Fibroblast of villous mesenchyme (primary cell): ENCODE measurements around the gene HNRNPLL. TPM values are rescaled to one million over a fixed set of nuclear protein-coding genes. Genes with fewer than 3 reads are reported as not detected.
"Not testable (repeated sequence)": the region's sequence is repeated elsewhere in the genome, so short reads cannot be mapped to it uniquely, and the experiment has no call there.

Experiments used
- DNase-seq: peaks from one replicate; pipeline ENCODE4 v3.0.0-alpha.2; 2010; ENCODE audit warnings: low read depth
- H3K4me3 ChIP-seq: 2 replicates; pipeline ENCODE4 v1.5.1; 2011; ENCODE audit warnings: low read depth, mild to moderate bottlenecking, low read length
- total RNA-seq: library from RNA; depleted of rRNA; stranded (reverse); fragments of >200 nt; gene quantifications from 2 replicates; pipeline ENCODE4 v1.2.3, GENCODE V29; 2012
- TF ChIP-seq, protein P1 (sequence below): IDR thresholded peaks from 2 replicates; pipeline ENCODE4 v1.5.1; 2012; ENCODE audit warnings: low read depth, mild to moderate bottlenecking, low read length; ENCODE audit not compliant: insufficient read depth

Gene HNRNPLL
- 40.6 and 57.0 TPM in 2 replicates for total RNA-seq

DNA sequence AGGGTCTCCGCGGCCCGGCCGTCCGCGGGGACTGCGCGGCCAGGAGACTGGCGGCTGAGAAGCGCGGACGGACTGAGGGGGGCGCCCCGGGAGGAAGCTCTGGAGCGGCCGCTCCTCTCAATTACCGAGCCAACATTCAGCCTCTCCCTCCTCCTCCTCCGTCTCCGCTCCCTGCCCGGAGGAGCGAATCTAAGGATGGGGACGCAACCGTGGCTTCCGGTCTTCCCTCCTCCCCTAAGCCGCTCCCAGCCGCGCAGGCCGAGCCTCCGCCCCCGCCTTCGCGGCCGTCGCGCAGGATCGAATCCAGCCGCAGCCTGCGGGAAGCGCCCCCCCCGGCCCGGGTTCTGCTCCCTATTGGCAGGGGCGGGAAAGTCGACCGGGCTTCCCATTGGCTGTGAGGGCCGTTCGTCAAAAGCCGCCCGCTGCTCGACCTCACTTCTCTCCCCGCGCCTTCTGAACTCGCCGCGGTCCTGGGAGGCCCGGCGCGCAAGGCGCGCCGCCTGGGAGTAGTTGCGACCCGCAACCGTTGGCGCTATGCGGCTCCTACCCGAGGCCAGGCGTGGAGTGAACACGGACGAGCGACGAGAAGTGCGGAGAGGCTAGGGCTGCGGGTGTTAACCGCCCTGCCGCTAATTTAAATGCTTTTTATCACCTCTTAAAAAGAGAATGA, at the start of gene HNRNPLL:
Gene HNRNPLL (minus strand): TSS at position 197 of the 670 bp plus-strand sequence. CDS start 302 bp downstream, outside the sequence.
- DNase-seq = peak; percentile 99
- TF ChIP-seq, protein P1, sequence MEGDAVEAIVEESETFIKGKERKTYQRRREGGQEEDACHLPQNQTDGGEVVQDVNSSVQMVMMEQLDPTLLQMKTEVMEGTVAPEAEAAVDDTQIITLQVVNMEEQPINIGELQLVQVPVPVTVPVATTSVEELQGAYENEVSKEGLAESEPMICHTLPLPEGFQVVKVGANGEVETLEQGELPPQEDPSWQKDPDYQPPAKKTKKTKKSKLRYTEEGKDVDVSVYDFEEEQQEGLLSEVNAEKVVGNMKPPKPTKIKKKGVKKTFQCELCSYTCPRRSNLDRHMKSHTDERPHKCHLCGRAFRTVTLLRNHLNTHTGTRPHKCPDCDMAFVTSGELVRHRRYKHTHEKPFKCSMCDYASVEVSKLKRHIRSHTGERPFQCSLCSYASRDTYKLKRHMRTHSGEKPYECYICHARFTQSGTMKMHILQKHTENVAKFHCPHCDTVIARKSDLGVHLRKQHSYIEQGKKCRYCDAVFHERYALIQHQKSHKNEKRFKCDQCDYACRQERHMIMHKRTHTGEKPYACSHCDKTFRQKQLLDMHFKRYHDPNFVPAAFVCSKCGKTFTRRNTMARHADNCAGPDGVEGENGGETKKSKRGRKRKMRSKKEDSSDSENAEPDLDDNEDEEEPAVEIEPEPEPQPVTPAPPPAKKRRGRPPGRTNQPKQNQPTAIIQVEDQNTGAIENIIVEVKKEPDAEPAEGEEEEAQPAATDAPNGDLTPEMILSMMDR = no peak
- peak within 1 kb of the TSS; percentile 84 for H3K4me3 ChIP-seq

DNA sequence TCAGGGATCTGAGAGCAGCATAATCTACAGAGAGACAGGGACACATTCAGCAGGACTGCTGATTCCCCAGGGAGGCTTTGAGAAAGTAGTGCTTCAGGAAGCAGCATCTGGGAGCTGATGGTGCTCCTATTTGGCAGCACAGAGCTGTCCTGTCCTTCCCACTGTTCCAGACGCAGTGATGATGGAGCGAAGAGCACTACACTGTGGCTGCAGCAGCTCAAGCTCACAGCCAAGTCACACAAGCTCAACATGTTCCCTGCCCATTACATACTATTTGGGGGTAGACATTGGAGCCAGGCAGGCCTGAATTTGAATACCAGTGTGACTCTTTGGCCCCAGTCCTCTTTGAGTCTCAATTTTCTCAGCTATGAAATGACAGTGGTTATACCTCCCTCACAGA, 48.0 kb upstream of the HNRNPLL start:
- no peak for DNase-seq
- H3K4me3 ChIP-seq = no peak overlapping the region
- TF ChIP-seq, protein P1 = no peak

DNA sequence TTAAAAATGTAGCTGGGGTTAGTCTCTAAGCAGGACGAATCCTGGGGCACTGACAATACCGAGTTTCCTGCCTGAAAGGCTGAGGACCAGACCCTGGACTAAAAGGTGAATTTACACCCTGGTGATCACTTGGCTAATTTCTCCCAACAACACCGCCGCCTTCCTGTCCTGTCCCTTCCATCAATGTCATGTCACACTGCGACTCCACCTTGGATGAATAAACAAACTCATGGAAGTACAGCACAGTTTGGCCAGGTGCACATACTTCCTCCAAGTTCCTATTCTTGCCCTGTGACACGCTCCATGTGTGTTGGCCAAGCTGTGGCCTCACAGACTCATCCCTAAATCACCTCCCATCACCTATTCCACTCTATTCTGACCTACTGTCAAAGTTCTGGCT, 47.3 kb upstream of the HNRNPLL start:
- DNase-seq = no peak
- TF ChIP-seq, protein P1 = no peak
- no peak overlapping the region for H3K4me3 ChIP-seq

DNA sequence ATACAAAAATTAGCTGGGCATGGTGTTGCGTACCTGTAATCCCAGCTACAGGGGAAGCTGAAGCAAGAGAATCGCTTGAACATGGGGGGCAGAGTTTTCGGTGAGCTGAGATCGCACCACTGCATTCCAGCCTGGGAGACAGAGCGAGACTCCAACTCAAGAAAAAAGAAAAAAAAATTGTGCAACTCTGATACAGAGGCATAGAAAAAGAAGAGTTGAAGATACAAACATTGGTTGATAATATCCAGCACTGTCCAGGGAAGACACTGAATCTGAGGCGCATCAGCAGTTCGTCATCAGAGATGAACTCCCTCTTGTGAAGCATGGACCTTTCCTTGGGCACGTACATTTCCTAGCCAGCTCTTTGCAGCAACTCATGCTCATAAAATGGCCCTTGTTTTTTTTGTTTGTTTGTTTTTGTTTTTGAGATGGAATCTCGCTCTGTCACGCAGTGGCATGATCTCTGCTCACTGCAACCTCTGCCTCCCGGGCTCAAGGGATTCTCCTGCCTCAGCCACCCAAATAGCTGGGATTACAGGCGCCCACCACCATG, 46.5 kb upstream of the HNRNPLL start:
- TF ChIP-seq, protein P1 = no peak
- H3K4me3 ChIP-seq = no peak overlapping the region
- DNase-seq = no peak

DNA sequence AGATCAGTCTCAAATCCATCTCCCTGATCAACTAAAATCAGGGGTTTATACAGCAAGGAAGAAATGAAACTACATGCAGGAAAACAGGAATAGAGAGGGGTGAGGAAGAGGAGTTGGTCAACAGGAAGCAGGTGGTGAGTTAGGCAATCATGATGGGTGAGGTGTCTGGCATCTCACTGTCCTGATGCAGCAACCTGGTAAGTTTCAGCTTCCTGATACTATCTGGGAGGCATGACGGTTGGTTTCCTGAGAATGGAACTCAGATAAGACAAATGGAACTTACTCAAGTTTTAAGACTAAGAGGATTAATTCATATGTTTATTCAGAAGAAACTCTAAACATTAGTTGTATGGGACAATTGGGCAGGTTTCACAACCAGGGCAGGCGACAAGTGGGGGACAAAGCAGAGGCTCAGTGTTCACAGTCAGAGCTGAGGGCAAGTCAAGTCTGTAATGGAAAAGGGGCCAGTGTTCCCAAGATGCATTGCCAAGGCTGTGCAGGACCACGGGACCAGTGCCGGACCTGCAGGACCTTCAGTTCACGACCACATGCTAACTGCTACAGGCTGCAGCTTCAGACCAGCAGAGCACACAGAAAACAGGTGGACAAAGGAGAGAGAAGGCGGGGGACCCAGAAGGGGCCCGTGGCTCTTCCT, 45.5 kb upstream of the HNRNPLL start:
- no peak overlapping the region for H3K4me3 ChIP-seq
- DNase-seq = peak; percentile 58
- TF ChIP-seq, protein P1 = no peak

DNA sequence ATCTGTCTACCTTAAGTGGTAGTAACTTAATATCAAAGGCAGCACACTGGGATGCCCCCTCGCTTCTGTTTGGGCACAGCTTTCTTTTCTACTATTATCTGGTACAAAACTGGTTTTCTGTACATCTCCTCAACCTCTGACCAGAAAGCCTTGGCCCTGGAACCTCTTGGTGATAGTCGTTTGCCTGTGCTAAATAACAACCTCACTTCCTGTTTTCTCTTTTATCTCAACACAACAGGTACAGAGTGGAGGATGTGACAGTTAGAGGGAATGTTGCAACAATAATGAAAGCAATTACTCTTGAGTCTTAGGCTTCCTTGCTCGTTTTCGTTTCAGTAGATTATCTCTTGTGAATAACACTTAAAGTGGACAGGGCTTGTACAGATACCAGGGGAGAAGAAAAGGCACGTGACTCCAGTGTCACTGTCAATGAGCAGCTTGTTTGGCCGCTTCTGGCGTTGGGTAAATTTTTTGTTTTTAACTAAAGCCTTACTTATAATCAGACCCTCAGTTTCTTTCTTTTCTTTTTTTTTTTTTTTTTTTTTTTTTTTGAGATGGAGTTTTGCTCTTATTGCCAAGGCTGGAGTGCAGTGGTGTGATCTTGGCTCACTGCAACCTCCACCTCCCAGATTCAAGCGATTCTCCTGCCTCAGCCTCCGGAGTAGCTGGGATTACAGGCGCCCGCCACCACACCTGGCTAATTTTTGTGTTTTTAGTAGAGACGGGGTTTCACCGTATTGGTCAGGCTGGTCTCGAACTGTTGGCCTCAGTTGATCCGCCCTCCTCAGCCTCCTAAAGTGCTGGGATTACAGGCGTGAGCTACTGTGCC, 41.2 kb upstream of the HNRNPLL start:
- H3K4me3 ChIP-seq, DNase-seq: not testable (repeated sequence)

DNA sequence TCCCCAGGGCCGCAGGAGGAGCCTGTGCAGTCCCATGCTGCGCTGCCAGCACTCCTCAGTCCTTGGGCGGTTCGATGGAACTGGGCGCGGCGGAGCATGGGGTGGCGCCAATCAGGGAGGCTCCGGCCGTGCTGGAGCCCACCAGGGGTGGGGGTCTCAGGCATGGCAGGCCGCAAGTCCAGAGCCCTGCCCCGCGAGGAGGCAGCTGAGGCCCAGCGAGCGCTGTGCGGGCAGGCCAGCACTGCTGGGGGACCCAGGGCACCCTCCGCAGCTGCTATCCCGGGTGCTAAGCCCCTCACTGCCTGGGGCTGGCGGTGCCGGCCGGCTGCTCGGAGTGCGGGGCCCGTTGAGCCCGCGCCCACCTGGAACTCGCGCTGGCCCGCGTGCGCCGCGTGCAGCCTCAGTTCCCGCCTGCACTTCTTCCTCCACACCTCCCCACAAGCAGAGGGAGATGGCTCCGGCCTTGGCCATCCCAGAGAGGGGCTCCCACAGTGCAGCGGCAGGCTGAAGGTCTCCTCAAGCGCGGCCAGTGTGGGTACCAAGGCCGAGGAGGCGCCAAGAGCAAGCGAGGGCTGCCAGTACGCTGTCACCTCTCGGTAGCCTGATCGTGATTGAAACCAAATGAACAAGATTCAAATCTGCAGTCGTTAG, 40.4 kb upstream of the HNRNPLL start:
- DNase-seq = no peak
- TF ChIP-seq, protein P1 = no peak

DNA sequence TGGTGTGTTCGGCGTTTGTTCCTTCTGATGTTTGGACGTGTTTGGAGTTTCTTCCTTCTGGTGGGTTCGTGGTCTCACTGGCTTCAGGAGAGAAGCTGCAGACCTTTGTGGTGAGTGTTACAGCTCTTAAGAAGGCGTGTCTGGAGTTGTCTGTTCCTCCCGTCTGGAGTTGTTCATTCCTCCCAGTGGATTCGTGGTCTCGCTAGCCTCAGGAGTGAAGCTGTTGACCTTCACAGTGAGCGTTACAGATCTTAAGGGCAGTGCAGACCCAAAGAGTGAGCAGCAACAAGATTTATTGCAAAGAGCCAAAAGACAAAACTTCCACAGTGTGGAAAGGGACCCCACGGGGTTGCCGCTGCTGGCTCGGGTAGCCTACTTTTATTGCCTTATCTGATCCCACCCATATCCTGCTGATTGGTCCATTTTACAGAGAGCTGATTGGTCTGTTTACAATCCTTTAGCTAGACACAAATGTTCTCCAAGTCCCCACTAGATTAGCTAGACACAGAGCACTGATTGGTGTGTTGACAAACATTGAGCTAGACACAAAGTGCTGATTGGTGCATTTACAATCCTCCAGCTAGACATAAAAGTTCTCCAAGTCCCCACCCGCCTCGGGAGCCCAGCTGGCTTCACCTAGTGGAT, 39.8 kb upstream of the HNRNPLL start:
- not testable (repeated sequence) for DNase-seq, H3K4me3 ChIP-seq

More for the DNA sequence above, 40.4 kb upstream of the HNRNPLL start:
- no peak overlapping the region for H3K4me3 ChIP-seq
